Spinal cord (tissue), 10 donors: ENCODE results near the gene MSL3. TPM values are rescaled to one million over a fixed set of nuclear protein-coding genes. Genes with fewer than 3 reads are reported as not detected.
A peak's percentile ranks its signal among the peaks of the same experiment; 100 is the strongest.

Experiments
- DNase-seq, 6 donors: peaks; one replicate each; pipeline versions ENCODE4 v3.0.0 to v3.0.0-alpha.2; 2013 to 2015; ENCODE audit warnings: low spot score in 6 of 6, low read depth in 4 of 6
- H3K27ac ChIP-seq: one replicate; pipeline ENCODE4 v1.5.1; 2013; ENCODE audit warnings: low read depth, low read length, control low read depth
- H3K27me3 ChIP-seq: one replicate; pipeline ENCODE4 v1.6.1; 2013; ENCODE audit warnings: low read length; ENCODE audit not compliant: control insufficient read depth, insufficient read depth
- H3K36me3 ChIP-seq: one replicate; pipeline ENCODE4 v1.6.1; 2013; ENCODE audit warnings: low read length; ENCODE audit not compliant: control insufficient read depth, insufficient read depth
- H3K4me1 ChIP-seq: one replicate; pipeline ENCODE4 v1.6.1; 2013; ENCODE audit warnings: low read length; ENCODE audit not compliant: control insufficient read depth, insufficient read depth
- H3K4me3 ChIP-seq: one replicate; pipeline ENCODE4 v1.5.1; 2013; ENCODE audit warnings: low read depth, low read length, control low read depth
- H3K9me3 ChIP-seq: one replicate; pipeline ENCODE4 v1.6.1; 2013; ENCODE audit warnings: low read length; ENCODE audit not compliant: control insufficient read depth, insufficient read depth
- WGBS: methylation state at CpG from one replicate; pipeline ENCODE4 v1.1.5; 2013; ENCODE audit warnings: missing lambda C conversion rate; ENCODE audit not compliant: insufficient coverage; 5-methylcytosine and 5-hydroxymethylcytosine counted together
- polyA plus RNA-seq, 2 donors: library from polyadenylated mRNA; unstranded; fragments of 120-200 nt; gene quantifications; one replicate each; pipeline ENCODE4 v1.2.1, GENCODE V29; 2013; ENCODE audit not compliant: insufficient read length in 2 of 2
- total RNA-seq, 2 donors: library from RNA; depleted of rRNA in 1 of 2; stranded (reverse); fragments of 120-200 nt in 1 of 2; fragments of >200 nt in 1 of 2; gene quantifications; one replicate each; pipeline versions ENCODE4 v1.2.3 to v1.2.4, GENCODE V29; 2013 to 2014
- donor health status: healthy.

The MSL3 gene
- total and polyA plus RNA-seq, 4 donors = 22.7 to 46.5 (median 30.6) TPM

GRCh38 chrX:11778230-11778629, 20.2 kb downstream of the MSL3 start:
- peaks cover 2% of the 10 kb centered on the region for H3K27me3 ChIP-seq
- H3K9me3 ChIP-seq = no peaks in the 10 kb centered on the region
- H3K36me3 ChIP-seq = no peaks in the 10 kb centered on the region
- H3K27ac ChIP-seq = no peak overlapping the region
- no peaks in the 10 kb centered on the region for H3K4me1 ChIP-seq
- no peak for DNase-seq
- H3K4me3 ChIP-seq = no peak overlapping the region
- 50% methylated on average over 1 of the region's 4 CpGs for WGBS

GRCh38 chrX:11781133-11781532, 23.1 kb downstream of the MSL3 start:
- Histone ChIP-seq H3K4me3 (no peak overlapping the region), H3K36me3 (no peaks in the 10 kb centered on the region), H3K27ac (no peak overlapping the region), H3K27me3 (peaks cover 3% of the 10 kb centered on the region), H3K9me3 (no peaks in the 10 kb centered on the region), H3K4me1 (no peaks in the 10 kb centered on the region)
- DNase-seq = no peak
- 63% methylated on average over 2 of the region's 2 CpGs for WGBS

- Histone ChIP-seq H3K4me3 (no peak overlapping the region), H3K27me3 (peaks cover 3% of the 10 kb centered on the region), H3K9me3 (no peaks in the 10 kb centered on the region), H3K4me1 (no peaks in the 10 kb centered on the region), H3K36me3 (no peaks in the 10 kb centered on the region), H3K27ac (no peak overlapping the region)
- no CpG with 5 or more reads among the region's 3 CpGs for WGBS
- no peak for DNase-seq
Observed at GRCh38 chrX:11781734-11782370, 23.8 kb downstream of the MSL3 start.

- Histone ChIP-seq H3K4me3 (no peak overlapping the region), H3K36me3 (no peaks in the 10 kb centered on the region), H3K4me1 (peaks cover 3% of the 10 kb centered on the region), H3K9me3 (no peaks in the 10 kb centered on the region), H3K27ac (no peak overlapping the region), H3K27me3 (peaks cover 3% of the 10 kb centered on the region)
- no CpG with 5 or more reads among the region's 1 CpG for WGBS
- peak in 1 of 6 donors; percentile 5 for DNase-seq
Observed at GRCh38 chrX:11784543-11784942, 26.5 kb downstream of the MSL3 start.

GRCh38 chrX:11786862-11787261, 28.8 kb downstream of the MSL3 start:
- Histone ChIP-seq H3K9me3 (no peaks in the 10 kb centered on the region), H3K27me3 (peaks cover 3% of the 10 kb centered on the region), H3K27ac (no peak overlapping the region), H3K36me3 (no peaks in the 10 kb centered on the region), H3K4me3 (no peak overlapping the region), H3K4me1 (peaks cover 3% of the 10 kb centered on the region)
- DNase-seq = no peak
- 67% methylated on average over 2 of the region's 5 CpGs for WGBS

GRCh38 chrX:11787564-11787963, 29.5 kb downstream of the MSL3 start:
- Histone ChIP-seq H3K36me3 (no peaks in the 10 kb centered on the region), H3K9me3 (no peaks in the 10 kb centered on the region), H3K4me3 (no peak overlapping the region), H3K27me3 (peaks cover 3% of the 10 kb centered on the region), H3K4me1 (peaks cover 3% of the 10 kb centered on the region), H3K27ac (no peak overlapping the region)
- peak; percentile 12 to 89 (median 44) for DNase-seq
- 31% methylated on average over 18 of the region's 18 CpGs for WGBS

GRCh38 chrX:11789809-11790208, 31.8 kb downstream of the MSL3 start:
- no CpG with 5 or more reads among the region's 1 CpG for WGBS

GRCh38 chrX:11791090-11791489, 33.1 kb downstream of the MSL3 start:
- peaks cover 3% of the 10 kb centered on the region for H3K4me1 ChIP-seq
- no peaks in the 10 kb centered on the region for H3K9me3 ChIP-seq
- DNase-seq = no peak
- H3K36me3 ChIP-seq = no peaks in the 10 kb centered on the region
- H3K4me3 ChIP-seq = no peak overlapping the region
- H3K27me3 ChIP-seq = no peaks in the 10 kb centered on the region
- no peak overlapping the region for H3K27ac ChIP-seq

More at GRCh38 chrX:11789809-11790208, 31.8 kb downstream of the MSL3 start:
- H3K4me1 ChIP-seq = peaks cover 3% of the 10 kb centered on the region
- no peaks in the 10 kb centered on the region for H3K36me3 ChIP-seq
- no peak for DNase-seq
- H3K9me3 ChIP-seq = no peaks in the 10 kb centered on the region
- no peak overlapping the region for H3K4me3 ChIP-seq
- no peaks in the 10 kb centered on the region for H3K27me3 ChIP-seq
- no peak overlapping the region for H3K27ac ChIP-seq

GRCh38 chrX:11791537-11791936, 33.5 kb downstream of the MSL3 start:
- no peaks in the 10 kb centered on the region for H3K9me3 ChIP-seq
- no peak overlapping the region for H3K4me3 ChIP-seq
- peaks cover 3% of the 10 kb centered on the region for H3K4me1 ChIP-seq
- H3K27me3 ChIP-seq = no peaks in the 10 kb centered on the region
- DNase-seq = no peak
- no peaks in the 10 kb centered on the region for H3K36me3 ChIP-seq
- no peak overlapping the region for H3K27ac ChIP-seq
- no CpG with 5 or more reads among the region's 1 CpG for WGBS
